GM19043 (cell line): ENCODE measurements around the gene SLC13A1.
"Not testable (repeated sequence)": the region's sequence is repeated elsewhere in the genome, so short reads cannot be mapped to it uniquely, and the experiment has no call there.

ENCODE experiments used
- ATAC-seq: cut with Tn5 transposase; IDR thresholded peaks from one replicate; pipeline ENCODE4 v1.9.1; 2021; ENCODE audit warnings: low read depth; ENCODE audit not compliant: unreplicated experiment

SLC13A1 gene

DNA sequence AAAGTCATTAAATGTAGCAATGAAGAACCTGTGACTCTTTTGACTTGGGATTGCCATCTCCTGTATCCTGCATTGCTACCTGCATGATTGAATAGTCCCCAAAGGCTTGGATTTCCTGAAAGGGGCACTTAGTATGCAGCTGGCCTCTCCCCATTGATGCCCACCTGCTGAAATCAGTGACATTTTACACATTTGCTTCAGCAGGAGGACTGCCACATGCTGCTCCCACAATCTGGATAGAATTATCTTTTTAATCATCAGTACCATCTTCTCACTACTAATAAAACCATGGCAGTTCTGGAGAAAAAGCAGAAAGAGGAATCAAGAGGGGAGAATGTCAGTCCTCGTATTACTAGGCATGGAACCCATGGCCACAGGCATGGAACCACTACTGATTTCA, 67.8 kb downstream of the SLC13A1 start:
- no peak for ATAC-seq

DNA sequence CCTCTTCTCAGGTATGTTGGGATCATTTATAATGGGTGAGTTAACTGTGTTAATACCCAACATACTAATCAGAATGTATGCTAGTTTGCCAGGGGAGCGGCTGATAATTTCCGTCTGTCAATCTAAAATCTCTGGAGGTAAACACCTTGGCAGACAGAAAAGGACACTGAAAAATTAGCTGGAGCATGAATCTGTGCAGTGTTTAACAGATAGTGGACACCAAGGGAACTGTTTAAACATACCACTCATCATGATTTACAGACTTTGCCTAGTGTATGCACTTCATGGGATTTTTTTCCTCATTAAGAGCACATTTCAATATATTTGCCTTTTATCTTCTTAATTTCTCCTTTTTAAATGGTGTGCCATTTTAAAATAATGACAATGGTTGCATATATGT, 68.2 kb downstream of the SLC13A1 start:
- no peak for ATAC-seq

DNA sequence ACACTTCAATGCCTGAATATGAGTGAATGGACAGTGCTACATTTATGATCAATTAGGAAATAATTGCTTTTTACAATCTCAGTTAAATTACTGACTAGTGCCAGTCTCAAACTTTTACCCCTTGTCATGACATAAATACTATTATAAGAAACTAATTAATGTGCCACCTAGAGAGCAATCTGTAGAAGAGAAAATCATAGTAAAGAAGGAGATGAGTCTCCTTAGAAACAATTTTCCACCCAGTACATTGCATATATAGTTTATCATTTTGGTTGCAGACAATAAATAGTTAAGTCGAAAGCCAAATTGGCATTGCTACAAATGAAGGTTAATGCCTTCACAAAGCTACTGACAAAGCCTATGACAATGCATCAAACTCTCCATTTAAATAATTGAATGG, 68.6 kb downstream of the SLC13A1 start:
- no peak for ATAC-seq

DNA sequence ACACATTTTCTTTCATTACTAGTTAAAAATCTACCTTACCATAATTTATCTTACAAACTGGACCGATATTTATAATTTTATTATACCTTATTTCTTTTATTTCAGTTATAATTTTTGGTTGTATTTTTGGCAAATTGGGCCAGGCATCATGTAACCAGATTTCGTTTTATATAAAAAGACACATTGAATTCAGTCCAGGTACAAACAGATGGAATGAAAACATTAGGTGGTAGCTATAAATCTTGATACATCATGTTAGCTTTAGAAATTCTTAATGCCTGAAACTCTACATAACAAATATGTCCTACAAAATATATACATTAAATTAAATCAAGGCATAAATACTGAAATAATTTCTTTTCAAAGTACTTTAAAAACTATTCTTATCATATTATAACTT, 73.1 kb downstream of the SLC13A1 start:
- ATAC-seq = no peak

DNA sequence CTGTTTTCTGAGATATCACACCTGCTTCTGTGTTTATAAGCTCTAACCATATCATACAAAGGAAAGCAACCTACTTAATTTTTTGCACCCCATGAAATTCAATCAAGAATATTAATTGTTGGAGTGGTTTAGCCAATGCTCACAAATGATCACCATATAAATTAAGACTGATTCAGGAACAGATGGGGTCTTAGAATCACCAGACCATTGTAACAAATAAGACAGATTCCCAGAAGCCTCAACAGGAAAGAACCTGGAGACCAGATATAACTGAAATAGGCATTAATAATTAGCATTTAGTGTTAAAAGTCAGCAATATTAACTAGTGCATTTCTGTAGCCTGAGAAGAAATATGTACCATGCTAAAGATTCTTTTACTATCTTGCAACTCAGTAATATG, 73.6 kb downstream of the SLC13A1 start:
- no peak for ATAC-seq

DNA sequence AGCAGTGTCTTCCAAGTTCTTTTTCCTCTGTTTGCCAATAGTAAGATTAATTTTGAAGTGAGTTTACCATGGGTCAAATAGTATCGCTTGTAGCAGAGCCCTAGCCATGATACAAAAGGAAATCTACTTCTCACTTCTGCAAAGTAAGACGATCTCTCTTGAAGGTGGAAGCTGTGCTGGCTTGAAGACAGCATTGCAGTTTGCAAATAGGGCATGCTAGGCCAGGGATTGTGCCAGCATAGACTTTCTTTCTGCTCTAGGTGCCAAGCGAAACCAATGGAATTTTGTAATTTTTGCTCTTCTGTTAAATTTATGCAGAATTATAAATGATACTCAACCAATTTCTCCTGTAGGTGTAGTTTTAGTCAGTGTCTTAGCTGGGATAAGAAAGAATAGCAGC, 74.5 kb downstream of the SLC13A1 start:
- no peak for ATAC-seq

DNA sequence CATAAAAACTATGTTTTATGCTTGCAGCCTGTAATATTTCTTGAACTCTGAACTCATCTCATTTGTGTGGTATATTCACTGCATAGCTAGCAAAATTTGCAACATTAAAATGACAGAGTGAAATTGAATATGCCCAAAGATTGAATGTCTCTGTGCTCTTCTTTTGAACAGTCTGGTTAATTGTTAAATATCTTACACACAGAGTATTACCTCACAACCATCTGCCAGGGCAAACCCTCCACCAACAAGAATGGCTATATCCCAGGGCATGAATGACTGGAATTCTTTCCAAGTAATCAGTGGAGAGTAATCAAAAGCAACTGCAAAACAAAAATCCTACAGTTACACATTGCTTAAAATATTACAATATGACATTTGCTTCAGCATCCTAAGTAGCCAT, 76.9 kb downstream of the SLC13A1 start:
- ATAC-seq = no peak

DNA sequence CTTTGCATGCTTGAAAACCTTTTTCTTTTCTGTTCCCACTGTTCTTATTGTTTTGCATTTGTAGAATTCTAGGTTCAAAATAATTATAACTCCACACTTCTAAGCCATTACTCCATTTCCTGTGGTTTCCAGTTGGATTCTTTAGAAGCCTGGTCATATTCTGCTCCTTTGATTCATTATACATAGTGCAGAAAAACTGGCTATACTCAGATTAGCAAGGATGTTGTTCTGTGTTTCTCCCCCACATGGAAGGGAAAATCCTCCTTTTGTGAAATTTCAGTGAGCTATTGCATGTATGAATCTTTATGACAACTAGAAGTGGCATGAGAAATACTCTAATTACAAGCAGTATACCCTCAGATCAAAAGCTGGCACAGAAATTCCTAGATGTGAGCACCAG, 79.5 kb downstream of the SLC13A1 start:
- ATAC-seq = no peak

DNA sequence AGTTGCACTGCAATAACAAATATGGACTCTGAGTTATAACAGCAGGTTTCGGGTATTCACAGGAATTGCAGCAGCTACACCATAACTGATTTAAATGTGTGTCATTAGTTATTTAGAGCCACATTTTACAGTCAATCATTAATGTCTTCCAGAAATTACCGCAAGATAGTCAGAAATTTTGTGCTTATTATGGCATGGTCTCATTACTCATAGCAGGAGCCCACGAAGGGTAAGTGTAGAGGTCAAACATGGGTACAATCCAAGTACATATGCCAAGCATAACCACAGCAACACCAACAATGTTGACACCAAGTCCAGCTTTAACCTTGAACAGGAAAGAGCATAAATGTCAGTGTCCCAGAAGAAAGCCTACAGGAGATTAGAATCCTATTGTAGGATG, 84.4 kb downstream of the SLC13A1 start:
- ATAC-seq = no peak

DNA sequence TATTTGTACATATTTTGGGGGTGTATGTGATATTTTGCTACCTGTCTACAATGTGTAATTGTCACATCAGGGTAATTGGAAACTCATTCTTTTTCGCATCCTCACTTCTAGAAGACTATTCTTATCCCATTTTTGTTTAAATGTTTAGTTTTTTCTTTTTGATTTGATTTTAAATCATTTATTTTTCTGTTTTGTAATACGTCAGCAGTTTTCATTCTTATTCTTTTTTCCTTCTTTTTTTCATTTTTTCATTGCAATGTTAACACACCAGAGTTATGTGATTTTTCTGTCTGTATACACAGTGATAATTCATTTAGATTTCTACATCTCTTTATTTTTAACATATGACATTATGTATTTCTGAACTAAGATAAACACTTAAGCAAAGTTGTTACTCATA, 85.5 kb downstream of the SLC13A1 start:
- no peak for ATAC-seq

DNA sequence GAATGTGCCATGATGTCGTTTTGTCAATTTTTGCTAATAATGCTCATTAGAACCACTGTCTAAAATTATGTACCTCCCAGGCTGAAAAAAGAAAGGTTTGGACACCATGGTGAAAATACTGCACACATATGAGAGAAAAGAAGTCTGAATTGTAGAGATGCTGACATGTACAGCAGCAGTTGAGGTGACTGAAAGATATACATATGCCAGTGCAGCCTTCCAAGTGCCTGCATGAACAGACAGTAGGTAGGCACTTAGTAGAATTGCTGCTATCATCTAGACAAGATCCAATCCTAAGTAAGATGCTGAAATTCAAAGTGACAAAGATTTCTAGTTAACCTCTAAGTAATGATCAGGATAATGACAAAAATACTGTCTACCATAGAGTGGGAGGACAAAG, 86.9 kb downstream of the SLC13A1 start:
- ATAC-seq = no peak

DNA sequence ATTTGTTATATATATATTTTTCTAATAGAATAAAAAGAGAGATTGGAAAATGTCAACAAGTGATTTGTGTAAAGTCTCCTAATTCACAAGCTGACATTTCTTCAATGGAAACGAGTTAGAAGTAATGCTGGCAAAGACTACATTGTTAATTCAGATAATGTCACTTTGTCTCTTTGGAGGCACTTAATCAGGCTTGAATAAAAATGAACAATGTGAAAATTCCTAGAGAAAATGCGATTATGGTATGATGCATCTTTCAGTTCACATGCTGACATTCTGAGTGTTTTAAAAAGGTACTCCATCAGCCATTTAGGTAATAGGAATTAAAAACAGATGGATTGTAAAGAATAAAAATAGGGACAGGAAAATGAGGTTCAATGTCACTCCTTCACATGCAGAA, 100.1 kb downstream of the SLC13A1 start:
- ATAC-seq = no peak

DNA sequence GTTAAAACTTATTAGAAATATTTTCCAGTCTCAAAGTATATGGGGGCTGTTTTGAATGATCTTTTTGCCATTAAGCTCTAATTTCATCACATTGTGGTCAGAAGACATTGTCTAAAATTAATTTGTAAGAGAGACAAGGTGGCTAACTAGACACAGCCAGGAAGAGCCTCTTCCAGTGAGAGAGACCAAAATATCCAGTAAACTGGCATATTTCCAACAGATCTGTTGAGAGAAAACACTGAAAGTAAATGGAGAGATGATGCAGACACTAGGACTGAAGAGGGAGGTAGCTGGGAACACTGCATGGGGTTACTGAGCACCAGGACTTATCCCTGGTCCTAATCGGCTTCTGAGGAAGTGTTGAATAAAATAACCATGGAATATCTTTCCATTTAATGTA, 102.8 kb downstream of the SLC13A1 start:
- ATAC-seq = no peak

DNA sequence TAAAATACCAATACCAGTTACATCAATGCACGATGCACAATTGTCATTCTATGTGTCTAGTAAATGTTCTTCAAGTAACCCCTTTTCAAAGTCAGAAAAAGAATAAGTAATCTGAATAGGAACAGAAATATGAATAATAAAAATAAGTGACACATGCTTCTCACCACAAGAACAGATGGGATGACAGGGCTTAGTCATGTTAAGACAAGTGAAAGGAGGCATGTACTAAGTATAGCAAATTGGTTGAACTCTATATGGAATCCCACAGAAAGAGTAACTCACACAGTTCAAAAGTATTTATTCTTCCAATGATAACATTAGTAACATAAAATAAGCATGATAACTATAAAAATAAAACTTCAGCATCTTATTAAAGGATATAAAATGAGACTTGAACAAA, 103.3 kb downstream of the SLC13A1 start:
- ATAC-seq = no peak

DNA sequence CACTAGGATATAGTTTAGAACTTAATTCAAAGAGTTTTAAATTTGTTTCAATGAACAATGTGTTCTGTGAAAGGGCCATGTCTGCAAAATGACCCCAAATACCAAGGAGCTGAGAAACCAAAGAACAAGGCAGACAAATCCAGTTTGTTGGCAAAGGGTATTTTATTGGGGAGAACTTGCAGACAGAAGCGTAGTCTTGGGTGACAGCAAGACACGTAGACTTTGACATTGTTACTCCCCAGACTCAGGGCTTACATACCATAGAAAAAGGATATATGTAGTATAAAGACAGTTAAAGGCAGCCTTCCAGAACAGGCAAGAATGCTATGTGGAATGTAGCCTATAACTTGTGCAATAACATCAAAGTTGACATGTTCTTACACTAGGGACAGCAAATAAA, 109.3 kb downstream of the SLC13A1 start:
- no peak for ATAC-seq

DNA sequence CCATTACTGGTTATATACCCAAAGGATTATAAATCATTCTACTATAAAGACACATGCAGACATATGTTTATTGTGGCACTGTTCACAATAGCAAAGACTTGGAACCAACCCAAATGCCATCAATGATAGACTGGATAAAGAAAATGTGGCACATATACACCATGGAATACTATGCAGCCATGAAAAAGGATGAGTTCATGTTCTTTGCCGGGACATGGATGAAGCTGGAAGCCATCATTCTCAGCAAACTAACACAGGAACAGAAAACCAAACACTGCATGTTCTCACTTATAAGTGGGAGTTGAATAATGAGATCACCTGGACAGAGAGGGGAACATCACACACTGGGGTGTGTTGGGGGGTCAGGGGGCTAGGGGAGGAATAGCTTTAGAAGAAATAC, 112.9 kb downstream of the SLC13A1 start:
- not testable (repeated sequence) for ATAC-seq

DNA sequence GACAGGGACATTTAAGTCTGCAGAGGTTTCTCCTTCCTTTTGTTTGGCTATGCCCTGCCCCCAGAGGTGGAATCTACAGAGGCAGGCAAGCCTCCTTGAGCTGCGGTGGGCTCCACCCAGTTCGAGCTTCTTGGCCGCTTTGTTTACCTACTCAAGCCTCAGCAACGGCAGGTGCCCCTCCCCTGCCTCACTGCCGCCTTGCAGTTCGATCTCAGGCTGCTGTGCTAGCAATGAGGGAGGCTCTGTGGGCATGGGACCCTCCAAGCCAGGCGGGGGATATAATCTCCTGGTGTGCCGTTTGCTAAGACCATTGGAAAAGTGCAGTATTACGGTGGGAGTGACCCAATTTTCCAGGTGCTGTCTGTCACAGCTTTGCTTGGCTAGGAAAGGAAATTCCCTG, 114.9 kb downstream of the SLC13A1 start:
- ATAC-seq = not testable (repeated sequence)

DNA sequence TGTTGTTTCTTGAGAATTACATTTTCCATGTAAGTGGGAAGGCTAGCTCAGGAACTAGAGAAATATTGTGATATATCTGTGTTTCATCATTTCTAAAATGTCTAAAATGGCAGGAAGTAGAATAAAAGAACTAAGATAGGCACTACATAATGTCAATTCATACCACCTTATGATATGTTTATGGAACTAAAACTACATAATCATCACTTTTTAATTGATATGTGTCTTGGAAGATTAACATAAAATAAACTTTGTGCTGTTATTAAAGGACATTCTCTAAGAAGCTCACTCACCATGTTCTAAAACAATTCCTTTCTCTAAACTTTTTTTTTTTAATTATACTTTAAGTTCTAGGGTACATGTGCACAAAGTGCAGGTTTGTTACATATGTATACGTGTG, 120.7 kb downstream of the SLC13A1 start:
- no peak for ATAC-seq

DNA sequence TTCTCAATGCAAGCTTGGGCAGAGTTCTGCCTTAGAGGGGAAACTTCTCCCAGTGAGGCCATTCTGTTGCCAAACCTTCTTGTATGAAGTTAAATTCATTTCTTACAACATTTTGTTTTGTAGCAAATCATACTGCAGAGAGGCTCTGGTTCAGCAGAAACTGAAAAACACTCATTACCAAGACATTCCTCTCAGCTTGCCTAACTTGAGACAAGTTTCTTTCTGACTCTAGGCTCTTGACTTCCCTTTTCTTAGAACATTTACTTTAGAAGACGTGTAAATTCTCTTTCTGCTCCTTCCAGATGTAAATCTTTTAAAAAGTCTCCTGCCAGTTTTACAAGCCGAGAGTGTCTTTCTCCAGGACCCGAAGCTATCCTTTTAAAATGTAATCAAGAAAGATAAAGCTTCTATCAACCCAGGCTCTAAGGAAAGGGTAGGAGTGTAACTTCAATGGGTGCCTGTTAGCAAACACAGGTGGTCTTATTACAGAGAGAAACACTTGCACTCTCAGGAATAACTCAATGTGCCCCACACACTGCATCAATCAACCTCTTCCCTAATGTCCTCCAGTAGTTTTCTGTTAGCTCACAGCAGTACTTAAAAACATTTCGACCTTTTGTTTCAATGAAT, 123.8 kb downstream of the SLC13A1 start:
- ATAC-seq = no peak

DNA sequence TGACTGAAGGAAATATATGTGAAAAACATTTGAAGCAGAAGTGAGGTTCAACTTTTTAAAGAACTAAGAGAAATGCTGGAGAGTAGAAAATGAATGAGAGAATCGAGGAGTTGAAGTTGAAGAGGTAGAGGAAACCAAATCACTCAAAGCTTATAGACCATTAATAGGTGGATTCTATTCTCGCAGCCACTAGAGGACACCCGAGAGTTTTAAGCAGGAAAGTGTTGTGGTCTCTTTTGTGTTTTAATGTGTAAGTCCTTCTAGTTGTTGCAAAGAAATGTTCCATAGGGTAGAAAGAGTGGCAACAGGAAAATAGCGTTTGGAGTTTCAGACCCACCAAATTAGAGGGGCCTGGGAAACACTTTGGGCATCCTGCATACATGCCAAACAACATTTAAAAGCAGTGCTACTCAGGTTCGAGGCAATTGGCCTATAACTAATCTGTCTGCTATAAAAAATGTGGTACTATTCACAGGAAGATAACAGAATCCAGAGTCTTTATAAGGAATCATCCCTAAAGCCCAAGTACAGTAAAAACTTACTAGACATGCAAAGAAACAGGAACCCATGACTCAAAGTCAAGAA, 129.0 kb downstream of the SLC13A1 start:
- ATAC-seq = no peak

DNA sequence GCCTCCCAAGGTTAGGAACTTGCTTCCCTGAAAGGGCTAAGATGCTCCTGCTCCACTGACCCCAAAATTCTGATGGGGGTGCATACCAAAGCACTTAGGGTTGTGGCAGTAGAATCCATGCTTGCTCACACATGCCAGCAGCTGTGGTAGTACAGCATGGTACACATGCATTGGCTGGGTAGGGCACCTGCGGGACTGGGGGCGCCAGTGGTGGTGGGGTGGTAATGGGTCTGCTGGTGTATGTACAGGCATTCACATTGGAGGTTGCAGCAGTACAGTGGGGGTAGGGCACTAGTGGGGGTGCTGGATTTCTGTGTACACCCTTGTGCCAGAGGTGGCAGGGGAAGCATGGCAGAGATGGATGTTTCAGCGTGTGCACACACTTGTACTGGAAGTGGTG, 132.0 kb downstream of the SLC13A1 start:
- ATAC-seq = no peak
